Activated CD4-positive, alpha-beta T cell treated with anti-CD3 and anti-CD28 coated beads for 24 hours (primary cell): ENCODE data around the gene MAB21L2.

Experiments
- DNase-seq, 2 donors: peaks; one replicate each; pipeline ENCODE4 v3.0.0-alpha.2; 2020; ENCODE audit warnings: low read depth in 2 of 2

MAB21L2 gene

DNA sequence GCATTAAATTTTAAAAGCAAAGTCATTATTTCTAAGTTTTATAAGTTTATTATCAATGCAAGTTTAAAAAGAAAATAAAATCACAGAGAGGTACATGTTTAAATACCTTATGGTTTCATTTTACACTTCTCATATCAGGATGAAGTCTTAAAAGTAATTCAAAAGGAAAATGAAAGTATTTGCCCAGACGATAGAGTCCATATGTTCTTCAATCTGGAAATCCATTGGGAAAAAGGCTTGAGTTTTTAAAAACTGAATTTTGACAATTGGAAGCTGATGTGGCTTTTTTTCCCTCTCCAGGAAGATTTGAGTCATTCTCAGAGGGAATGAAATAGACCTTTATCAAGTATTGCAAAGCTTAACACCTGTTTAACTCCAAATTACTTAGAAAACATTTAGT is 37.1 kb downstream of the MAB21L2 start:
- no peak for DNase-seq

GRCh38 chr4:150624055-150624454 is 42.1 kb downstream of the MAB21L2 start:
- DNase-seq = no peak

- DNase-seq = no peak
Observed at GRCh38 chr4:150625033-150625432, 43.1 kb downstream of the MAB21L2 start.

- no peak for DNase-seq
Observed at GRCh38 chr4:150628073-150628472, 46.1 kb downstream of the MAB21L2 start.

DNA sequence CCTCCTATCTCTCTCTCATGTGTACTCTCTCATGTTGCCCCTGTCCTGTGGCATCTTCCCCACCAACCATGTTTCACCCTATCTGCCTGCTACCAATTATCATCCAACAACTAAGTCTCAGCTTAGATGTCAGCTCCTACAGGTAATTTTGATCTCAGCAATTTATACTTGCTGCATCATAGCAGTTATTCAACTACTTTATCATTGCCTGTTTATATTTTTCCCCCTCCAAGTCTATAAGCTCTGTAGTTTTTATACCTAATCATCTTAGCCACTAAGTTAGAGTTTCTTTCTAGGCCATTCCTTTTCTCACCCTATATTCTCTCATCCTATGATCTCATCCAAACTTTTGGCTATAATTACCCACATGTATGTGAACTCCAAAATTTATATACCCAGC is 50.7 kb downstream of the MAB21L2 start:
- no peak for DNase-seq
